Activated T-helper 17 cell treated with anti-CD3 and anti-CD28 coated beads, Interleukin-2, amount 50 U/mL, for 72 hours (primary cell): ENCODE data around the gene NANOGP8. TPM values are rescaled to one million over a fixed set of nuclear protein-coding genes. Genes with fewer than 3 reads are reported as not detected.

Source experiments
- ATAC-seq: fragments of 150-1000 bp; cut with Tn5 transposase; replicated peaks from 2 replicates; pipeline ENCODE4 v1.10.0; 2021; ENCODE audit warnings: mild to moderate bottlenecking, moderate library complexity
- H3K27ac Mint-ChIP-seq: one replicate; pipeline ENCODE4 v1.8.0; 2022; ENCODE audit warnings: mixed read lengths
- H3K27me3 Mint-ChIP-seq: one replicate; pipeline ENCODE4 v1.8.0; 2022; ENCODE audit warnings: mixed read lengths
- H3K36me3 Mint-ChIP-seq: one replicate; pipeline ENCODE4 v1.8.0; 2022; ENCODE audit warnings: low read depth, mild to moderate bottlenecking, mixed read lengths
- H3K4me1 Mint-ChIP-seq: one replicate; pipeline ENCODE4 v1.8.0; 2022; ENCODE audit warnings: mixed read lengths
- H3K4me3 Mint-ChIP-seq: one replicate; pipeline ENCODE4 v1.8.0; 2022; ENCODE audit warnings: mild to moderate bottlenecking, mixed read lengths
- H3K9me3 Mint-ChIP-seq: one replicate; pipeline ENCODE4 v1.8.0; 2022; ENCODE audit warnings: mixed read lengths
- total RNA-seq, 2 donors: library from RNA; stranded (reverse); gene quantifications; one replicate each; pipeline ENCODE4 v1.2.3, GENCODE V29; 2022

NANOGP8 gene
- total RNA-seq, 2 donors from 2014 or later: not detected

DNA sequence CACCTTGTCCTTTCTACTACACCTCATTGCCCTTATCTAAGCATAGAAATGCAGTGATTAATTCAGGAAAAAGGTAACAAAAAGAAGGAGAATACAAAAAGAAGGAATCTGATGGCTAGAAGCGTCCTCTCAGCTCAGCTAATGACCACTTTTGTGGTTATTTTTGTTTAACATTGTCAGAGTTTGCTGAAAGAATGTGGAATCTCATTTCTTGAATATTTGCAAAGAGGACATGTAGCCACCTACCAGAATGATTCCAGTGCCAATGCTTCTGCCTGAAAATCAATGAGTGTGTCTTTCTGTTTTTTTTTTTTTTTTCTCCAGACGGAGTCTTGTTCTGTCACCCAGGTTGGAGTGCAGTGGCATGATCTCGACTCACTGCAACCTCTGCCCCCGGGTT is 24.5 kb downstream of the NANOGP8 start:
- no peak overlapping the region for H3K4me3 Mint-ChIP-seq
- H3K36me3 Mint-ChIP-seq: no peaks in the 10 kb centered on the region
- H3K27ac Mint-ChIP-seq: no peak overlapping the region
- H3K27me3 Mint-ChIP-seq: peaks cover 6% of the 10 kb centered on the region
- no peak for ATAC-seq
- no peaks in the 10 kb centered on the region for H3K4me1 Mint-ChIP-seq
- H3K9me3 Mint-ChIP-seq: no peaks in the 10 kb centered on the region

DNA sequence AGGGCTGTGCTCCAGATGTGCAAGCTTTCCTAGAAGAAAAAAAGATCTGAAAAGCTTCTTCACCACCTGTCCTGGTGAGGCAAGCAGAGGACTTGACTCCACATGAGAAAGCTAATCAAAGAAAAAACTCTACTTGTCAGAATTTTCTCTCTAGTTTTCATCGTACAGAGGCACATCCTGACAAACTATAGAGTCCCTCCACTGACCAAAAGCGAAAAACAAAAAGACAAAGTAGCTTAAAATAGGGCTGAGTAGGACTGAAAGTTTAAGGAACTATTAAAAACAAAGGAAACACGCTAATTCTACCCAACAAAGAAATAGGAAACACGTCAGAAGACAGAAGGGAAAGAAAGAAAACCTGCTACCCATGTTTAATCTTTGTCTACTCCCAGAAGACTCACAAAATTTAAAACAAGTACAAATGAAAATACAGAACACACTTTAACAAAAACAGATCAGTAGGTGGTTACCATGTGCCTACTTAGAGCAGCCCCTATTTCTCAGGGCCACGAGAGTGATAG is 26.5 kb downstream of the NANOGP8 start:
- H3K27ac Mint-ChIP-seq: no peak overlapping the region
- ATAC-seq: no peak

DNA sequence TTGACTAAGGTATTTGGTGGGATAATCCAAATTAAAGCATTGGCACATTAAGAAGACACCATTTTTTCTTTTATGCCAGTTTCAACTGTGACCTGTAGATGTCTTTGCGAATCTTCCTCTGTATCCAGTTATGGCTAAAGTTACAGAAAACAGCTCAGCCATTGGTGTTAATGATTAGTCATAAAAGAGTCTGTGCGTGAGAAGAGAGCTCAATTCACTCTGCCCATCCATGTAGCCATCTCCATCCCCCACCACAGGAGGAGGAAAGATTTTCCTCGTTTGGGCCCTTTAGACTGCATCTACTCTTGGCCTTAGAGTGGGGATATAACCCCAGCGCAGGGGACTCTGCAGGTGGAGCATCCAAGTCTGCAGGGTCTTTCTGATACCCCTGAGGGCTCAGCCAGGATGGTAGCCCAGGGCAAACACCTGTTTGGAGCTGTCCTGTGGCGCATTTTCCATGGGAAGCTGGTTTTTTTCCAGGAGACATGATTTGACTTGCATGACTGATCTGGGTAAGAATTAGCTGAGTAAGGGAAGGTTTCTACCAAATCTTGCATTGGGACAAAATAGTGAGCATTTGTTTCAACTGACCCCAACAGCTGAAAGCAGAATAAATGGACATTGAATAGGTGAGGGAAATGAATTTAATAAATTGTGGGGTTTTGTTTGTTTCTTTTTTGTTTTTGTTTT is 29.5 kb downstream of the NANOGP8 start:
- H3K4me3 Mint-ChIP-seq: no peak overlapping the region
- peaks cover 6% of the 10 kb centered on the region for H3K27me3 Mint-ChIP-seq
- no peaks in the 10 kb centered on the region for H3K9me3 Mint-ChIP-seq
- no peaks in the 10 kb centered on the region for H3K4me1 Mint-ChIP-seq
- H3K27ac Mint-ChIP-seq: no peak overlapping the region
- H3K36me3 Mint-ChIP-seq: no peaks in the 10 kb centered on the region
- ATAC-seq: no peak

More for the DNA sequence above, 26.5 kb downstream of the NANOGP8 start:
- peaks cover 6% of the 10 kb centered on the region for H3K27me3 Mint-ChIP-seq
- no peak overlapping the region for H3K4me3 Mint-ChIP-seq
- no peaks in the 10 kb centered on the region for H3K36me3 Mint-ChIP-seq
- H3K9me3 Mint-ChIP-seq: no peaks in the 10 kb centered on the region
- H3K4me1 Mint-ChIP-seq: no peaks in the 10 kb centered on the region

DNA sequence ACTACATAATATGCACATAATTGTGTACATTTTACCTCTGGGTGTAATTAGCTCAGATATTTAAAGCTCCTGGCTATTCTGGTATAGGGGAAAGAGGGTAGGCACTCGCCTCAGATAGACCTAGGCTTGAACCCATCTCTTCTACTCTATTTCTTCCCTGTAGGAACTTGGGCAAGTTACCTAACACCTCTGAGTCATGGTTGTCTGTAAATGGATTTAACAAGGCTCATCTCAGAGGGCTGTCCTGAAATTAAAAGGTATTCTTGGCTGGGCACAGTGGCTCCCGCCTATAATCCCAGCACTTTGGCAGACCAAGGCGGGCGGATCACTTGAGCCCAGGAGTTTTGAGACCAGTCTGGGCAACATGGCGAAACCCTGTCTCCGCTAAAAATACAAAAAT is 30.7 kb downstream of the NANOGP8 start:
- peaks cover 6% of the 10 kb centered on the region for H3K27me3 Mint-ChIP-seq
- H3K36me3 Mint-ChIP-seq: no peaks in the 10 kb centered on the region
- no peaks in the 10 kb centered on the region for H3K9me3 Mint-ChIP-seq
- no peak overlapping the region for H3K4me3 Mint-ChIP-seq
- no peak overlapping the region for H3K27ac Mint-ChIP-seq
- no peaks in the 10 kb centered on the region for H3K4me1 Mint-ChIP-seq
- ATAC-seq: no peak

DNA sequence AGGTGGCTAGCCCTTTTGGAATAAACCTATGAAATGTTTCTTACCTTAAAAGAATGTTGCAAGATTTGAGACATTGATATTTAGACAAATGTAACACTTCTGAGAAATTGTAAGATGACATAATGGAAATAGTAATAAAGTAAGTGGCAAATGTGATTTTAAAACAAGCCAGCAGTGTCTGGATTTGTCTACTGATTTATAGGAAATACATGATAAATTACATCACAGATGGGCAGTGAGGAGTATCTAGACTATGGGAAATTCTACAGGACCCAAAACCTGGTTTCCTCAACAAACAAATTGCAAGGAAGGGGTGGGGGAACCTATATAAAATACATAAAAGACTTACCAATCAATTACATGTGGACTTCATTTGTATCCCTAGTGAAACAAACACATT is 37.1 kb downstream of the NANOGP8 start:
- no peak for ATAC-seq
- no peak overlapping the region for H3K4me3 Mint-ChIP-seq
- H3K27ac Mint-ChIP-seq: no peak overlapping the region
- H3K27me3 Mint-ChIP-seq: peaks cover 3% of the 10 kb centered on the region
- H3K36me3 Mint-ChIP-seq: no peaks in the 10 kb centered on the region
- no peaks in the 10 kb centered on the region for H3K9me3 Mint-ChIP-seq
- H3K4me1 Mint-ChIP-seq: no peaks in the 10 kb centered on the region

DNA sequence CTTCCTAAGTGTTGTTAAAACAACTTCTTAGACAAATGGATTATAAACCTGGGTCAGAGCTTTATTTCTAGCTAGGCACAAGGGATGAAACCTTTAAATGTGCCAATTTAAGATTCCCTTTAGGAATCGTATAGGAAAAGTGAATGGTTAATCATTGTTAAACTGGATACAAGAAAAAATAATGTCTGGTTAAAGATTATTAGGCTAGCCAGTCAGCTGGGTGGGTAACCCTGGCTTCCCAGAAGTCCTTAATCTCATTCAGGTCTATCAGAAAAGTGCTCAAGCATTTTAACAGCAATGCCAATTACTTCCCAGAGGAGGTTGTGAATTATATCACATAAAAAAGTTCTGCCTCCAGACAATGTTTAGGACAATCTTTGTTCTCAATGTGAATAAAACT is 37.6 kb downstream of the NANOGP8 start:
- Mint-ChIP-seq H3K27me3 (peaks cover 3% of the 10 kb centered on the region), H3K4me1 (no peaks in the 10 kb centered on the region), H3K9me3 (no peaks in the 10 kb centered on the region)

DNA sequence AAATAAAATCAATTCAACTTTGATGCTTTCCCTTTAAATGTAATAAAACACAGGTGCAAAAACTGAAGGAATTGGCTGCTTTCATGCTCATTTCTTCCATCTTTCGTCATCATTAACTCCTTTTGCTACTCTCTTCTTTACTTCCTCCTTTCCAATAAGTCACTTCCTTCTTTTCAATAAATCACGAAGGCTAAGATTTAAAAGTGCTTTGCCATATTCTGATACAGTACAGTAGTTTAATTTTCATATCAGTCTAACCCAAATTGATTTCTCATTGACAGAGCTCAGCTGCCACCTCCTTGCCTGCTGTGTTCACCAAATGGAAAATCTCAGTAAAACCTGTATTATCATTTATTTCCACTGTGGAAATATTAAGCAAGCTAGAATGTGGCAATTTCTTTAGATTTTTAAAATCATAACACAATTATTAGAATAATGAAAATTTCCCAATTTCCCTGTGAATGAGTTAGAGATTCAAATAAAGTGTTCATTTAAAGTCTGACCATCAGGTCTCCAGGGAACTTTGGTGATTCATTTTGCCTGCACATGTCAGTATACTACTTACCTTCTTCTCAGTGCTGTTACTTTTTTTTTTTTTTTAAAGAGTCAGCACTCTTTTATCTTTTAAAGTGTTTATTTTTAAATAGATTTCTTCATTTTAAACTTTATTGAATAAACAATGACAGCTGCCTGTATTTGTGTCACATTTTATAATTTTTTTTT is 41.6 kb downstream of the NANOGP8 start:
- H3K4me1 Mint-ChIP-seq: no peaks in the 10 kb centered on the region
- H3K9me3 Mint-ChIP-seq: no peaks in the 10 kb centered on the region
- no peak overlapping the region for H3K4me3 Mint-ChIP-seq
- peaks cover 3% of the 10 kb centered on the region for H3K27me3 Mint-ChIP-seq
- no peak for ATAC-seq
- no peaks in the 10 kb centered on the region for H3K36me3 Mint-ChIP-seq
- H3K27ac Mint-ChIP-seq: no peak overlapping the region

More for the DNA sequence above, 37.6 kb downstream of the NANOGP8 start:
- no peak for ATAC-seq
- Mint-ChIP-seq H3K27ac (no peak overlapping the region), H3K36me3 (no peaks in the 10 kb centered on the region), H3K4me3 (no peak overlapping the region)

DNA sequence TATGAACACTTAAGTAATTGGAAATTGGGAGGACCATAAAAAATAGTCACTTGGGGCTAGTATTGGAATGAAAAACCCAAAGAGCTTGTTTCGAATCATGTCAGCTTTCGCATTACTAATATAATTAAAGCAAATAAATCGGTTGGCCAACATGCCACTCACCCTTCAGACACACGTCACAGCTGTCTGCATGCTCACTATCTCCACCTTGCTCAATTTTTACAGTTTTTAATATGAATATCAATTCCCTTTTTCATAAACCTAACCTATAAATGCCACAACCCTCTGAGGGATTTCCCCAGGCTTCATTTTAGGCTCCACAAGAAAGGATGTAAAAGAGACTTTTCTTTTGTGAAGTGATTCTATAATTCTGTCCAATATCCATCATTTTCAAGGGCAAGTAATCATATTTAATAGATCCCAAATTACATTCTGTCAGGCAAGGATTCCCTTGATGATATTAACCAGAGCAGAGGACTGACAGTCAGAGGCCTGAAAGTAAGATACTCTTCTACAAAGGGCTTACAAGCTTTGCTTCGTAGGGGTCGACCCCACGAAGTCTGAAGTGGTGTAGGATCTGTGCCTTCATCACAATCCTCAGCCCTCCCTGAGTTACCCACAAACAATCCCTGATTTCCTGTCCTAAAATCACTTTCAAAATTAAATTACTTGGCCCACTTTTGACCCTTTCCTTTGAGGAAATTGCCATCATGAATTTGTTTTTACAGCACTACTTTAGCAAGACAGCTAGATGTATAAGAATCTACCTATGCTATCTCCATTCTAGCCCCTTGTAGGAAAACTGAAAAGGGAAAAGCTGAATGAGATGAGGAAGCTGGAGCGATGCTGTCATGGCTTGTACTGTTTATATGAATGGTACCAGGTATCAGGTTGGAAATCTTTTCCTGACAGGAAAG is 44.5 kb downstream of the NANOGP8 start:
- Mint-ChIP-seq H3K4me1 (no peaks in the 10 kb centered on the region), H3K27me3 (no peaks in the 10 kb centered on the region), H3K9me3 (no peaks in the 10 kb centered on the region), H3K27ac (no peak overlapping the region), H3K36me3 (no peaks in the 10 kb centered on the region), H3K4me3 (no peak overlapping the region)
- no peak for ATAC-seq

DNA sequence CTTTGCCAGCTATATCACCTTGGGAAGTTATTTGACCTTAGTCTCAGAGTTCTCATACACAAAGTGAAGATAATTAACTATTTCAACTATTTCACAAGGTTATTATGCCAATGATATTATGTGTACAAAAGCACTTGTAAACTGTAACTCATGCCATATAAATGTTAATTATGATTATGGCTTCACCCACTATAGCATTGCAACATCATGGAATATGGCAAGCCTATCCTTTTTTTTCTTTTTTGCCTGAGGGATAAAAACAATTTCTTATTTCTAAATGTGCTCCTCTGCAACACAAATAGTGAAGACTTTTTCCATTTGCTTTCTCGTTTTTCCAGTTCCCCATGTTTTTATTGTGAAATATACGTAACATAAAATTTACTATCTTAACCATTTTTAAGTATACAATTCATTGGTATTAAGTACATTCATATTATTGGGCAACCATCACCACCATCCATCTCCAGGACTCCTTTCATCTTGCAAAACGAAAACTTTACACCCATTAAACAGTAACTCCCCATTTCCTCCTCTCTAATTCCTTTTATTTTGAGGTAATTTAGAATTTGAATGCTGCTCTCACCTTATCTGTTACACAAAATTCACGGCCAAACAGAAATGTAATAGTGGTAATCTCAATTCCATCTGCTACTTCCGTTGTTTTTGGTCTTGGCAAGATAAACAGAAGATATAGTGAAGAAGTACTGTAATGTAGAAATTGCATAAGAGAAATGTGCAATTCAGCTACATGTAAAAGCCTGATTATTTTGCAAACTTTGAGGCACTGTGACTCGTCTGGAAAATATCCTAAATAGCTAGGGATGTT is 46.3 kb downstream of the NANOGP8 start:
- Mint-ChIP-seq H3K27me3 (no peaks in the 10 kb centered on the region), H3K4me3 (no peak overlapping the region), H3K9me3 (no peaks in the 10 kb centered on the region), H3K36me3 (no peaks in the 10 kb centered on the region), H3K27ac (no peak overlapping the region), H3K4me1 (no peaks in the 10 kb centered on the region)
- ATAC-seq: no peak

Other genes starting within 250 kb of the NANOGP8 start
- gene AQR, start 115.6 kb downstream of the NANOGP8 start, total RNA-seq: 10 to 100 TPM; 37.6 to 39.4 TPM
- gene ZNF770, start 97.0 kb downstream of the NANOGP8 start, total RNA-seq: 10 to 100 TPM; 44.6 to 59.4 TPM